IPS-18c (cell line): ENCODE data around the gene STARD5.

Source experiments
- H3K4me3 ChIP-seq: 2 replicates; pipeline ENCODE4 v1.7.0; 2013; ENCODE audit warnings: low read depth, mild to moderate bottlenecking, low read length, moderate library complexity; ENCODE audit not compliant: insufficient read depth
- H3K9me3 ChIP-seq: one replicate; pipeline ENCODE4 v1.6.1; 2013; ENCODE audit warnings: mild to moderate bottlenecking, low read length, moderate library complexity; ENCODE audit not compliant: control insufficient read depth, insufficient read depth

The STARD5 gene

DNA sequence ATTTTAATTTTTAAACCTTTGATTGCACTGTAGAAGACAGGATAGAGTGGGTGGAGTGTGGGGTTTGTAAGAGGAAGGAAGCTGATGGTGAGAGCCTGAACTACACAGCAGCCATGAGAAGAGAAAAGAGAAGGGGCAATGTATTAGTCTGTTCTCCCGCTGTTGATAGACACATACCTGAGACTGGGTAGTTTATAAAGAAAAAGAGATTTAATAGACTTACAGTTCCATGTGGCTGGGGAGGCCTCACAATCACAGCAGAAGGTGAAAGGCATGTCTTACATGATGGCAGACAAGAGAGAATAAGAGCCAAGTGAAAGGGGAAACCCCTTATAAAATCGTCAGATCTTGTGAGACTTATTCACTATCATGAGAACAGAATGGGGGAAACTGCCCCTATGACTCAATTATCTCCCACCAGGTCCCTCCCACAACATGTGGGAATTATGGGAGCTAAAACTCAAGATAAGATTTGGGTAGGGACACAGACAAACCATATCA is 37.3 kb downstream of the STARD5 start:
- Histone ChIP-seq H3K4me3 (no peak overlapping the region), H3K9me3 (no peaks in the 10 kb centered on the region)

DNA sequence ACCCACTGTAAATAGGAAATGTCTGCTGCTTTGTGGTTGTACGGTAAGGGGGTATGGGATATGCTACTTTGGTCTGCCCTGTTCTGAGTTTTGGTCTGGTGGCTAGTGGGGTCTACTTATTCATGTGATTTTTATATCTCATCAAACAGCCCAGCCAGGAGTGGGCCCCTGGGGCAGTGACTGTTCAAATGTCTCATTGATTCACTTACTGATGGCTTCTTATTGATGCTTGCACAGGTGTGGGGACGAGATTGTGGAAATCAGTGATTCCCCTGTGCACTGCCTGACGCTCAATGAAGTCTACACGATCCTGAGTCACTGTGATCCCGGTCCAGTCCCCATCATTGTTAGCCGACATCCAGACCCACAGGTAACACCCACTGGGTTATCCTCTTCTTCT is 38.5 kb downstream of the STARD5 start:
- no peaks in the 10 kb centered on the region for H3K9me3 ChIP-seq
- no peak overlapping the region for H3K4me3 ChIP-seq

GRCh38 chr15:81284256-81285031 is 39.5 kb downstream of the STARD5 start:
- Histone ChIP-seq H3K4me3 (no peak overlapping the region), H3K9me3 (no peaks in the 10 kb centered on the region)

GRCh38 chr15:81282911-81283310 is 41.0 kb downstream of the STARD5 start:
- Histone ChIP-seq H3K4me3 (no peak overlapping the region), H3K9me3 (no peaks in the 10 kb centered on the region)

GRCh38 chr15:81282606-81282895 is 41.4 kb downstream of the STARD5 start:
- Histone ChIP-seq H3K4me3 (no peak overlapping the region), H3K9me3 (no peaks in the 10 kb centered on the region)

- Histone ChIP-seq H3K4me3 (no peak overlapping the region), H3K9me3 (no peaks in the 10 kb centered on the region)
Observed at GRCh38 chr15:81281766-81282605, 42.0 kb downstream of the STARD5 start.

DNA sequence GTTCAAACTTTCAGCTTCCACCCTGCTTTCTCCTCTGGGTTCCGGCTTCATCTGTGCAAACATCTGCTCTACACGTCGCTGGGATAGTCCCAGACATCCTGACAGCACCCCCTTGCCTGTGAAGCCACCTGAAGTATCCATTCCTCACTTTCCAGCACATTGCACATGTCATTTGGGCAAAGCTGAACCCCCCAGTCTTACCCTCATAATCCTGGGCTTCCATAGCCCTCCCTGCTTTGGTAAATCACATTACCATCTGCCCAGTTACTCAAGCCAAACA is 42.5 kb downstream of the STARD5 start:
- no peak overlapping the region for H3K4me3 ChIP-seq
- H3K9me3 ChIP-seq, result no peaks in the 10 kb centered on the region

- H3K9me3 ChIP-seq, result no peaks in the 10 kb centered on the region
- no peak overlapping the region for H3K4me3 ChIP-seq
Observed at GRCh38 chr15:81280696-81281455, 43.1 kb downstream of the STARD5 start.

- Histone ChIP-seq H3K9me3 (no peaks in the 10 kb centered on the region), H3K4me3 (no peak overlapping the region)
Observed at GRCh38 chr15:81279621-81280485, 44.1 kb downstream of the STARD5 start.

GRCh38 chr15:81278306-81279029 is 45.5 kb downstream of the STARD5 start:
- no peak overlapping the region for H3K4me3 ChIP-seq
- no peaks in the 10 kb centered on the region for H3K9me3 ChIP-seq

DNA sequence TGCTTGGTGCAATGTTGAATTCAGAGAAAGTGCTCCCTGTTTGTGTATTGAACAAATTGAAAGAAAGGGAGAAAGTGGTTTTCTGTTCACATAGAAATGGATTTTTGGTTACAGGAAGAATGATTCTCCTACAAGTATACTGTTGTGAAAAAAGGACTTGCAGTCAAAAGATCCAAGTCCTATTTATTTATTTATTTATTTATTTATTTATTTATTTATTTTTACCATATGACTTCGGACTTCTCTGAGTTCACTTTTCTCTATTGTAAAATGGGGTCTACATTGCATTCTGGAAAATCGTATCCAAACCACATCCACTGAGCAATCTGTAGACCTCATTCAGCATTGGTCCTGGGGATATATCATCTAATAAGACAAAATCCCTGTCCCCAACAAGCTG is 46.1 kb downstream of the STARD5 start:
- H3K4me3 ChIP-seq, result no peak overlapping the region
- H3K9me3 ChIP-seq, result no peaks in the 10 kb centered on the region

GRCh38 chr15:81276967-81277366 is 47.0 kb downstream of the STARD5 start:
- H3K4me3 ChIP-seq, result no peak overlapping the region

DNA sequence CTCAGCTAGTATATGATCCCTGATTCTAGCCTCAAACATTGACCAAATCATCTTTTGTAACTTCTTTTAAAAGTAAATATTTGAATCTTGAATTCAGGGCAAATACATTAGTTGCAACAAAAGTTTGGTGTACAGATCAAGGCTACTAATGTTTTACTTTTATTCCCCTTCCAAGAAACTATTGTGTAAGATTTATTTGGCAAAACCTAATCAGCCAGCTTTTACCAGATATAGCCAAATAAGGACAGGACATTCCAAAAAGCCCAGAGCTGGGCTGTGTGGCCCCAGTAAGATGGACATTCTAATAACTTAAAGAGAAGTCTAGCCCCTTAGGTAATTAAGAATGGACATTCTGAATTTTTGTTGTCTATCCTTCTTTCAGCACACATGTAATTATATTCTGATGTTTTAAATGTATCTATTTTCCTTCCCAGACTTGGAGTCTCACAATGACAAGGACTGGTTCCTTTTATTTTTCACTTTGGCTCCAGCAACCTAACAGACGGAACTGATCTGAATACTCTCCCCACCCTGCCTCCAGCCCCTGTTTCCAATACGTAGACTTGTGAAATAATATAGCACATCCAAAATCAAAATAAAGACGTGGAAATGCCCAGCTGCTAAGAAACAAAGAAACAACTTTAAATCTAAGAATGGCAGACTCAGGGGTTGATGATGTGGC is 48.1 kb downstream of the STARD5 start:
- no peak overlapping the region for H3K4me3 ChIP-seq

More at GRCh38 chr15:81276967-81277366, 47.0 kb downstream of the STARD5 start:
- no peaks in the 10 kb centered on the region for H3K9me3 ChIP-seq

GRCh38 chr15:81274931-81275707 is 48.8 kb downstream of the STARD5 start:
- H3K4me3 ChIP-seq, result no peak overlapping the region
- H3K9me3 ChIP-seq, result no peaks in the 10 kb centered on the region

More for the DNA sequence above, 48.1 kb downstream of the STARD5 start:
- H3K9me3 ChIP-seq, result no peaks in the 10 kb centered on the region

DNA sequence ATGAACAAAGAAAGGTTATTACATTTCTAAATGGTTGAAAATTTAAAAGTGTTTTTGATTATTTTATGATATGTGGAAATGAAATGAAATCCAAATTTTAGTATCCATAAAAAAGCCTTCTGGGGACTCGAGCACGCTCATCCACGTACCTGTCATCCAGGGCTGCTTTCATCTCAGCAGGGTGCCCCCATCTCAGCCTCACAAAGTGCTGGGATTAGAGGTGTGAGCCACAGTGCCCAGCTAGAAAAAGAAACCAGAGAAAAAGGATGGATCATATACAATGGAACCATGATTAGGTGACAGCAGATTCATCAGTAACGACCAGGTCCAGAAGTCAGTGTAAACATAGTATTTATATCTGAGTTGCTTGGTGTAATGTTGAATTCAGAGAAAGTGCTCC is 49.7 kb downstream of the STARD5 start:
- no peaks in the 10 kb centered on the region for H3K9me3 ChIP-seq
- no peak overlapping the region for H3K4me3 ChIP-seq
